GM19467 (cell line): ENCODE results near the gene ADIPOR2.

Experiments used
- ATAC-seq: cut with Tn5 transposase; IDR thresholded peaks from one replicate; pipeline ENCODE4 v1.9.1; 2021; ENCODE audit warnings: mild to moderate bottlenecking, moderate library complexity; ENCODE audit not compliant: unreplicated experiment

ADIPOR2 gene

GRCh38 chr12:1826867-1827705, 136.2 kb downstream of the ADIPOR2 start:
- no peak for ATAC-seq

- ATAC-seq: no peak
Measured at GRCh38 chr12:1827826-1828805, 137.2 kb downstream of the ADIPOR2 start.

GRCh38 chr12:1828856-1829255, 138.0 kb downstream of the ADIPOR2 start:
- no peak for ATAC-seq

- ATAC-seq: no peak
Measured at GRCh38 chr12:1829306-1829900, 138.5 kb downstream of the ADIPOR2 start.

- no peak for ATAC-seq
Measured at GRCh38 chr12:1830401-1830845, 139.6 kb downstream of the ADIPOR2 start.

- ATAC-seq: no peak
Measured at GRCh38 chr12:1830981-1831963, 140.4 kb downstream of the ADIPOR2 start.

GRCh38 chr12:1832801-1833595, 142.1 kb downstream of the ADIPOR2 start:
- no peak for ATAC-seq

GRCh38 chr12:1833596-1834028, 142.7 kb downstream of the ADIPOR2 start:
- no peak for ATAC-seq

GRCh38 chr12:1834186-1834925, 143.5 kb downstream of the ADIPOR2 start:
- ATAC-seq: no peak

- no peak for ATAC-seq
Measured at GRCh38 chr12:1835211-1836131, 144.6 kb downstream of the ADIPOR2 start.

GRCh38 chr12:1836241-1836803, 145.5 kb downstream of the ADIPOR2 start:
- ATAC-seq: no peak

- no peak for ATAC-seq
Measured at GRCh38 chr12:1836854-1837421, 146.1 kb downstream of the ADIPOR2 start.

- no peak for ATAC-seq
Measured at GRCh38 chr12:1837541-1838204, 146.8 kb downstream of the ADIPOR2 start.
